Right lobe of liver (tissue), 4 donors: ENCODE results near the gene QPCTL.

Experiments used
- CTCF ChIP-seq, 4 donors: fragments of 200-600 bp in 3 of 4; fragments of 450-650 bp in 1 of 4; IDR thresholded peaks; one replicate each; pipeline versions ENCODE4 v1.5.1 to v1.8.0; 2016 to 2022; ENCODE audit warnings: antibody characterized with exemption in 4 of 4, mild to moderate bottlenecking in 2 of 4
- POLR2A ChIP-seq: fragments of 450-650 bp; IDR thresholded peaks from one replicate; pipeline ENCODE4 v1.6.1; 2017; ENCODE audit warnings: antibody characterized with exemption, mild to moderate bottlenecking
- donor health status: DM: no; HTN: no; CAD: no.
- donor health status: DM: no; HTN: no; CAD: no.
- donor health status: DM: no; HTN: yes; CAD: no.

GRCh38 chr19:45693106-45693788, 781 bp downstream of the QPCTL start:
- TF ChIP-seq CTCF (IDR thresholded peaks at IDR 0.05) (peak; percentile 66 to 93 (median 90)), POLR2A (no peak)
